Stimulated activated CD8-positive, alpha-beta memory T cell treated with anti-CD3 and anti-CD28 coated beads, Interleukin-15, amount 100 ng/mL, for 48 hours (primary cell): ENCODE data around the gene MTHFD1L.
"Not testable (repeated sequence)": the region's sequence is repeated elsewhere in the genome, so short reads cannot be mapped to it uniquely, and the experiment has no call there.

ENCODE experiments used
- DNase-seq, 2 donors: peaks; one replicate each; pipeline ENCODE4 v3.0.0-alpha.2; 2020; ENCODE audit warnings: low read depth in 2 of 2

Gene MTHFD1L

GRCh38 chr6:151015101-151015700 lies 149.7 kb downstream of the MTHFD1L start:
- DNase-seq = no peak

- no peak for DNase-seq
These were observed 150.6 kb downstream of the MTHFD1L start for GRCh38 chr6:151016107-151016506.

GRCh38 chr6:151018046-151018445 lies 152.5 kb downstream of the MTHFD1L start:
- DNase-seq = no peak

- no peak for DNase-seq
These were observed 153.6 kb downstream of the MTHFD1L start for GRCh38 chr6:151018911-151019782.

- no peak for DNase-seq
These were observed 156.4 kb downstream of the MTHFD1L start for GRCh38 chr6:151021896-151022295.

GRCh38 chr6:151022492-151022891 lies 157.0 kb downstream of the MTHFD1L start:
- no peak for DNase-seq

GRCh38 chr6:151023342-151023741 lies 157.8 kb downstream of the MTHFD1L start:
- no peak for DNase-seq

GRCh38 chr6:151024597-151024996 lies 159.1 kb downstream of the MTHFD1L start:
- no peak for DNase-seq

GRCh38 chr6:151025076-151025475 lies 159.6 kb downstream of the MTHFD1L start:
- DNase-seq = no peak

- DNase-seq = no peak
These were observed 160.7 kb downstream of the MTHFD1L start for GRCh38 chr6:151026041-151026663.

- DNase-seq = no peak
These were observed 161.8 kb downstream of the MTHFD1L start for GRCh38 chr6:151027295-151027747.

- no peak for DNase-seq
These were observed 162.7 kb downstream of the MTHFD1L start for GRCh38 chr6:151027936-151028838.

GRCh38 chr6:151029970-151030369 lies 164.5 kb downstream of the MTHFD1L start:
- DNase-seq = no peak

- no peak for DNase-seq
These were observed 166.5 kb downstream of the MTHFD1L start for GRCh38 chr6:151032034-151032433.

- DNase-seq = no peak
These were observed 169.6 kb downstream of the MTHFD1L start for GRCh38 chr6:151034825-151035781.

- not testable (repeated sequence) for DNase-seq
These were observed 170.8 kb downstream of the MTHFD1L start for GRCh38 chr6:151036211-151036721.

- DNase-seq = peak in 1 of 2 donors; percentile 15
These were observed 171.6 kb downstream of the MTHFD1L start for GRCh38 chr6:151036869-151037680.

- DNase-seq = no peak
These were observed 173.1 kb downstream of the MTHFD1L start for GRCh38 chr6:151038616-151039015.

GRCh38 chr6:151040888-151041521 lies 175.5 kb downstream of the MTHFD1L start:
- DNase-seq = not testable (repeated sequence)
